ENCODE data around the gene MACO1. TPM values are rescaled to one million over a fixed set of nuclear protein-coding genes. Genes with fewer than 3 reads are reported as not detected.

MACO1 gene
- total and polyA plus RNA-seq, 2 of the 8 experiments (the other 6 are each of a cell fraction or from before 2014, with no cell fraction given): 3.5 to 15.1 TPM

- Histone ChIP-seq H3K9me3 (ENCODE audit: insufficient read depth in 2 of 2, low read depth in 1 of 2, low read length in 1 of 2) (no peaks in the 10 kb centered on the region), H3K9ac (replicated peaks in 1 of 4; ENCODE audit: extremely low read depth in 1 of 4, low read depth in 3 of 4, low read length in 3 of 4) (no peak overlapping the region; a peak in 1 of 7 replicates), H3K79me2 (ENCODE audit: control insufficient read depth in 1 of 2, insufficient read depth in 2 of 2, low read length in 2 of 2) (no peaks in the 10 kb centered on the region), H2AFZ (ENCODE audit: low read length) (no peak overlapping the region), H3K14ac (ENCODE audit: insufficient read length) (no peak overlapping the region), H3K56ac (replicated peaks; ENCODE audit: insufficient read length, low read depth, low read length) (no peak overlapping the region), H3K18ac (ENCODE audit: extremely low read depth, low read length) (no peak overlapping the region), H4K8ac (ENCODE audit: extremely low read depth, insufficient read depth, low read length) (no peak overlapping the region), H3K27ac (ENCODE audit: low read depth, low read length) (no peak overlapping the region), H4K91ac (replicated peaks; ENCODE audit: insufficient read length, low read length) (no peak overlapping the region), H3K23me2 (ENCODE audit: low read depth, low read length) (peaks cover 5% of the 10 kb centered on the region; the same call in 1 of the 2 replicates), H2BK20ac (ENCODE audit: low read length) (no peak overlapping the region), H4K20me1 (replicated peaks in 1 of 2; ENCODE audit: control insufficient read depth in 1 of 2, insufficient read depth in 2 of 2, low read length in 2 of 2) (peaks cover 2 to 6% of the 10 kb centered on the region in 2 experiments), H2BK15ac (ENCODE audit: low read length) (no peak overlapping the region), H3K23ac (ENCODE audit: insufficient read length) (no peak overlapping the region), H2BK12ac (ENCODE audit: low read depth, low read length) (no peak overlapping the region), H3K27me3 (replicated peaks in 1 of 4; ENCODE audit: control insufficient read depth in 3 of 4, extremely low read depth in 1 of 4, insufficient read depth in 3 of 4, low read length in 3 of 4) (peaks cover 0 to 5% (median 3%) of the 10 kb centered on the region in 4 experiments; a peak in 5 of 7 replicates), H2BK5ac (ENCODE audit: low read depth, low read length) (no peak overlapping the region), H3K36me3 (ENCODE audit: control insufficient read depth in 2 of 4, insufficient read depth in 4 of 4, low read length in 3 of 4) (no peaks in the 10 kb centered on the region), H3K4ac (replicated peaks; ENCODE audit: insufficient read length, low read depth, low read length) (no peak overlapping the region), H3K79me1 (ENCODE audit: low read depth, low read length) (peaks cover 6% of the 10 kb centered on the region), H3K4me1 (replicated peaks in 1 of 4; ENCODE audit: control insufficient read depth in 3 of 4, insufficient read depth in 4 of 4, low read length in 3 of 4) (peaks cover 0 to 9% (median 5%) of the 10 kb centered on the region in 4 experiments; a peak in 4 of 7 replicates), H3K4me3 (ENCODE audit: extremely low read depth in 1 of 4, insufficient read depth in 2 of 4, low read depth in 3 of 4, low read length in 4 of 4) (no peak overlapping the region), H4K5ac (ENCODE audit: insufficient read length, low read depth, low read length) (no peak overlapping the region), H2BK120ac (replicated peaks; ENCODE audit: low read depth, low read length) (no peak overlapping the region), H3K4me2 (ENCODE audit: insufficient read depth in 1 of 2, low read depth in 2 of 2, low read length in 2 of 2) (no peak overlapping the region), H2AK5ac (ENCODE audit: low read depth, low read length) (no peak overlapping the region)
- 74% methylated on average over 3 of the region's 3 CpGs; no CpG with 5 or more reads in 1 of the 2 experiments for WGBS, 2 experiments (ENCODE audit: extremely low coverage in 1 of 2, insufficient coverage in 1 of 2, insufficient read length in 1 of 2, insufficient replicate concordance in 2 of 2, low coverage in 1 of 2, low lambda C conversion rate in 2 of 2, missing lambda C conversion rate in 1 of 2)
- ChIA-PET POLR2A (ENCODE audit: partially characterized antibody) (interaction anchor here (1.1 kb wide), 1 partner anchor 457 kb away, joined by 3 read pairs; no protein-coding TSS in a partner anchor), CTCF (ENCODE audit: partially characterized antibody) (interaction anchor here (2.1 to 7.7 kb wide), 3 partner anchors 21 to 34 kb away, joined by 6 to 34 read pairs (median 16); no protein-coding TSS in a partner anchor)
- FAIRE-seq (no peak), DNase-seq (ENCODE audit: low read depth in 1 of 2, low spot score in 2 of 2) (no peak)
- TF ChIP-seq TEAD4 (IDR thresholded peaks at IDR 0.05; ENCODE audit: low read depth, low read length) (no peak), CEBPB (IDR thresholded peaks at IDR 0.05; ENCODE audit: low read depth, low read length) (no peak), RNF2 (IDR thresholded peaks at IDR 0.05; ENCODE audit: borderline replicate concordance, low read depth, low read length, missing control alignments, poor library complexity, severe bottlenecking) (no peak), ATF2 (IDR thresholded peaks at IDR 0.05; ENCODE audit: low read length) (no peak), CHD1 (IDR thresholded peaks at IDR 0.05; ENCODE audit: low read depth, low read length) (no peak)
Measured at GRCh38 chr1:25545767-25546166, 115.1 kb downstream of the MACO1 start.
